K562 (cell line): Measurements from ENCODE around the gene SCN4A. TPM values are rescaled to one million over a fixed set of nuclear protein-coding genes. Genes with fewer than 3 reads are reported as not detected.
A peak's percentile ranks its signal among the peaks of the same experiment; 100 is the strongest.

ENCODE experiments used
- ATAC-seq: fragments of 200-7000 bp; cut with Tn5 transposase; 3 replicates; pipeline ENCODE4 v1.9.1; 2020; ENCODE audit warnings: moderate library complexity
- BruUV-seq: library from RNA; stranded (reverse); fragments of 400-500 nt; replicated peaks from 2 replicates; lab custom pipeline; 2021; lab: Mats Ljungman, UMichigan
- CTCF ChIA-PET: fragments of 300-600 bp; formaldehyde crosslinking; extraction: SDS; loops from one replicate; lab custom pipeline; 2021; ENCODE audit warnings: low intra/inter-chr PET ratio; lab: Yijun Ruan, JAX
- POLR2A ChIA-PET: fragments of 300-600, 350-650 bp; sonication (Branson Sonifier 250); formaldehyde crosslinking; extraction: SDS; loops from one replicate; lab custom pipeline; 2021; ENCODE audit warnings: antibody characterized with exemption, inconsistent platforms; lab: Yijun Ruan, JAX
- DNase-seq, 4 experiments: peaks; one replicate each; pipeline versions ENCODE4 v3.0.0 to v3.0.0-alpha.2; 2011 to 2018; ENCODE audit warnings: low spot score in 3 of 4, mixed read lengths in 3 of 4; ENCODE audit errors: extremely low read depth in 1 of 4
- FAIRE-seq: peaks from 2 replicates; lab custom pipeline; 2011; peaks lifted over from hg19 to GRCh38; lab: Jason Lieb, UNC
- H2AFZ ChIP-seq: 2 replicates; pipeline ENCODE4 v1.6.0; 2011; ENCODE audit warnings: low read depth, low read length, control low read depth, inconsistent platforms
- H3K27ac ChIP-seq: fragments of 200-600 bp; 3 replicates; pipeline ENCODE4 v1.8.0; 2011; ENCODE audit warnings: low read depth, mild to moderate bottlenecking, control low read depth, inconsistent platforms, low read length, moderate library complexity, mixed read lengths; ENCODE audit errors: extremely low read depth
- H3K27me3 ChIP-seq, 2 experiments: fragments of 300-600 bp in 1 of 2; 2 replicates in 1 of 2; 3 replicates in 1 of 2; pipeline versions ENCODE4 v1.6.0 to v1.8.0; 2011; ENCODE audit warnings: inconsistent platforms in 2 of 2, low read length in 2 of 2, mild to moderate bottlenecking in 1 of 2, mixed read lengths in 1 of 2, moderate library complexity in 1 of 2; ENCODE audit not compliant: control insufficient read depth in 2 of 2, insufficient read depth in 2 of 2
- H3K36me3 ChIP-seq: fragments of 300-600 bp; 3 replicates; pipeline ENCODE4 v1.8.0; 2011; ENCODE audit warnings: mild to moderate bottlenecking, low read length, inconsistent platforms; ENCODE audit not compliant: control insufficient read depth, insufficient read depth
- H3K4me1 ChIP-seq, 2 experiments: fragments of 200-600 bp in 1 of 2; replicated peaks in 1 of 2; 2 replicates in 1 of 2; 3 replicates in 1 of 2; pipeline versions ENCODE4 v1.5.1 to v1.8.0; 2011; ENCODE audit warnings: inconsistent platforms in 2 of 2, low read length in 2 of 2, mild to moderate bottlenecking in 1 of 2, mixed read lengths in 1 of 2, moderate library complexity in 1 of 2; ENCODE audit not compliant: control insufficient read depth in 2 of 2, insufficient read depth in 2 of 2
- H3K4me2 ChIP-seq: 2 replicates; pipeline ENCODE4 v1.6.1; 2011; ENCODE audit warnings: low read length, control low read depth, inconsistent platforms, mixed read lengths; ENCODE audit not compliant: insufficient read depth
- H3K4me3 ChIP-seq: fragments of 200-600 bp; sonication (generic), shearing (Covaris generic); 2 replicates; pipeline ENCODE4 v1.5.1; 2016; ENCODE audit warnings: control low read depth, inconsistent platforms
- H3K79me2 ChIP-seq: fragments of 200-600 bp; 3 replicates; pipeline ENCODE4 v1.8.0; 2011; ENCODE audit warnings: low read length, inconsistent platforms; ENCODE audit not compliant: control insufficient read depth, insufficient read depth
- H3K9ac ChIP-seq, 2 experiments: 2 replicates each; pipeline versions ENCODE4 v1.6.0 to v1.6.1; 2011; ENCODE audit warnings: low read depth in 2 of 2, low read length in 2 of 2, control low read depth in 1 of 2, inconsistent platforms in 1 of 2, mild to moderate bottlenecking in 1 of 2, mixed read lengths in 1 of 2; ENCODE audit not compliant: insufficient read depth in 1 of 2
- H3K9me1 ChIP-seq: one replicate; pipeline ENCODE4 v1.6.0; 2011; ENCODE audit warnings: inconsistent platforms, mild to moderate bottlenecking, low read length, moderate library complexity; ENCODE audit not compliant: control insufficient read depth, insufficient read depth
- H3K9me3 ChIP-seq: replicated peaks from 2 replicates; pipeline ENCODE4 v1.5.1; 2011; ENCODE audit warnings: low read depth, low read length, inconsistent platforms; ENCODE audit not compliant: control insufficient read depth, insufficient read depth
- H4K20me1 ChIP-seq: replicated peaks from 2 replicates; pipeline ENCODE4 v1.6.1; 2011; ENCODE audit warnings: low read length, inconsistent platforms, mixed read lengths; ENCODE audit not compliant: control insufficient read depth, insufficient read depth
- ARID1B ChIP-seq: fragments of 450-650 bp; IDR thresholded peaks from 2 replicates; pipeline ENCODE4 v1.6.1; 2016; ENCODE audit warnings: antibody characterized with exemption, mild to moderate bottlenecking, inconsistent platforms
- ATF7 ChIP-seq: fragments of 450-650 bp; IDR thresholded peaks from 2 replicates; pipeline ENCODE4 v1.7.1; 2014; ENCODE audit warnings: mild to moderate bottlenecking, moderate library complexity
- BRF2 ChIP-seq: IDR thresholded peaks from 3 replicates; pipeline ENCODE4 v1.6.1; 2011; ENCODE audit warnings: borderline replicate concordance, mild to moderate bottlenecking; ENCODE audit not compliant: insufficient read length, insufficient read depth
- CEBPG ChIP-seq, 3 experiments: fragments of 200-800 bp in 1 of 3; sonication (Bioruptor generic) in 1 of 3; sonication (generic) in 1 of 3; formaldehyde crosslinking in 1 of 3; IDR thresholded peaks in 2 of 3; conservative IDR thresholded peaks in 1 of 3; 2 replicates each; pipeline versions ENCODE4 v1.6.1 to v1.8.0; 2016 to 2022; ENCODE audit warnings: missing compliant biosample characterization in 2 of 3, missing genetic modification characterization in 2 of 3, mild to moderate bottlenecking in 1 of 3, missing genetic modification reagents in 1 of 3
- CREM ChIP-seq: IDR thresholded peaks from 2 replicates; pipeline ENCODE4 v1.6.1; 2014; ENCODE audit warnings: antibody characterized with exemption, low read depth
- CTBP1 ChIP-seq: fragments of 450-650 bp; IDR thresholded peaks from 2 replicates; pipeline ENCODE4 v1.6.1; 2016; ENCODE audit warnings: borderline replicate concordance
- CXXC5 ChIP-seq: fragments of 250-450 bp; sonication (Bioruptor Pico); IDR thresholded peaks from 2 replicates; pipeline ENCODE4 v1.8.0; 2022; ENCODE audit warnings: inconsistent platforms, mild to moderate bottlenecking, moderate library complexity
- HMGN3 ChIP-seq: IDR thresholded peaks from 2 replicates; pipeline ENCODE4 v1.6.1; 2011; ENCODE audit warnings: borderline replicate concordance, low read depth, mild to moderate bottlenecking, mixed read lengths, low read length; ENCODE audit not compliant: insufficient read length; ENCODE audit errors: extremely low read depth
- JUND ChIP-seq, 2 experiments: IDR thresholded peaks; 2 replicates in 1 of 2; 3 replicates in 1 of 2; pipeline ENCODE4 v1.6.1; 2011; ENCODE audit warnings: borderline replicate concordance in 2 of 2, low read depth in 2 of 2, low read length in 2 of 2, improper control_type of control experiment in 1 of 2, missing biosample characterization in 1 of 2, missing genetic modification characterization in 1 of 2, missing genetic modification reagents in 1 of 2
- MXI1 ChIP-seq: IDR thresholded peaks from 2 replicates; pipeline ENCODE4 v1.6.1; 2011; ENCODE audit warnings: low read depth, mild to moderate bottlenecking, improper control_type of control experiment, low read length
- MYC ChIP-seq, 2 experiments: fragments of 250-450 bp in 1 of 2; sonication (Bioruptor Pico) in 1 of 2; IDR thresholded peaks; 2 replicates each; pipeline versions ENCODE4 v1.5.1 to v1.6.1; 2012 to 2021; ENCODE audit warnings: low read depth in 2 of 2, borderline replicate concordance in 1 of 2, improper control_type of control experiment in 1 of 2, low read length in 1 of 2, mild to moderate bottlenecking in 1 of 2, moderate library complexity in 1 of 2
- NFYB ChIP-seq: IDR thresholded peaks from 2 replicates; pipeline ENCODE4 v1.6.1; 2011; ENCODE audit warnings: mild to moderate bottlenecking, moderate library complexity; ENCODE audit not compliant: insufficient read length; ENCODE audit errors: extremely low read depth
- RUNX1 ChIP-seq: sonication (generic); IDR thresholded peaks from 2 replicates; pipeline ENCODE4 v1.6.1; 2016; ENCODE audit warnings: antibody characterized with exemption, low read depth
- SIN3A ChIP-seq, 2 experiments: fragments of 150-350 bp in 1 of 2; IDR thresholded peaks; 2 replicates each; pipeline ENCODE4 v1.6.1; 2011 to 2016; ENCODE audit warnings: borderline replicate concordance in 2 of 2, low read depth in 2 of 2, low read length in 2 of 2, mild to moderate bottlenecking in 2 of 2, moderate library complexity in 2 of 2; ENCODE audit not compliant: control insufficient read depth in 1 of 2
- SP1 ChIP-seq: sonication (generic); formaldehyde crosslinking; IDR thresholded peaks from 2 replicates; pipeline ENCODE4 v1.8.1; 2022; ENCODE audit warnings: mild to moderate bottlenecking, missing genetic modification reagents
- U2AF2 ChIP-seq: fragments of 200-400 bp; formaldehyde crosslinking; optimal IDR thresholded peaks from 2 replicates; pipeline ENCODE3; 2017; ENCODE audit warnings: low read depth, mild to moderate bottlenecking, low read length
- ZC3H8 ChIP-seq: fragments of 450-650 bp; IDR thresholded peaks from 2 replicates; pipeline ENCODE4 v1.6.1; 2017
- WGBS: fragments of 100-300 bp; shearing (Covaris generic); methylation state at CpG from one replicate; pipeline ENCODE4 v1.1.6; 2016; ENCODE audit warnings: low coverage, mixed read lengths; ENCODE audit not compliant: insufficient coverage; ENCODE audit errors: missing lambda C conversion rate; 5-methylcytosine and 5-hydroxymethylcytosine counted together
- in situ Hi-C: fragments of 300-500 bp; cut with MboI; formaldehyde crosslinking; loops from 4 replicates; pipeline ENCODE4 v1.15.0; 2018; ENCODE audit warnings: inconsistent platforms, mixed read lengths
- intact Hi-C: fragments of 100-400 bp; cut with micrococcal nuclease; formaldehyde crosslinking; loops from 2 replicates; pipeline ENCODE4 v1.14.2; 2022
- polyA plus RNA-seq, 8 experiments: library from polyadenylated mRNA; depleted of rRNA in 4 of 8; stranded (reverse) in 5 of 8; unstranded in 3 of 8; fragments of >200 nt; fragmentation: Nextera tagmentation in 2 of 8; fragmentation: Illumina TruSeq in 1 of 8; extraction: Ambion mirVana in 2 of 8; extraction: Trizol in 1 of 8; gene quantifications; 2 replicates each; pipeline versions ENCODE4 v1.2.1 to v1.2.3, GENCODE V29; 2011 to 2014; ENCODE audit warnings: inconsistent platforms in 1 of 8, missing spikeins in 1 of 8
- total RNA-seq, 7 experiments: library from RNA; depleted of rRNA in 6 of 7; stranded (reverse); fragments of >200 nt in 6 of 7; fragmentation: Illumina TruSeq in 2 of 7; extraction: Trizol in 2 of 7; gene quantifications; 2 replicates each; pipeline versions ENCODE4 v1.2.1 to v1.2.3, GENCODE V29; 2011 to 2021; ENCODE audit warnings: low replicate concordance in 1 of 7

The SCN4A gene
- total and polyA plus RNA-seq, 9 of the 15 experiments (the other 6 are each of a cell fraction or from before 2014, with no cell fraction given), result 0.29 to 2.6 (median 1.4) TPM

GRCh38 chr17:63961355-63962212 is 11.1 kb downstream of the SCN4A start:
- intact Hi-C loops (no loop called here), in situ Hi-C loops (no loop called here)
- Histone ChIP-seq H3K9me1 (peaks cover 2% of the 10 kb centered on the region), H4K20me1 (no peaks in the 10 kb centered on the region), H3K36me3 (no peaks in the 10 kb centered on the region), H2AFZ (peak overlapping the region; percentile 86), H3K9me3 (no peaks in the 10 kb centered on the region), H3K4me2 (peak overlapping the region; percentile 89), H3K27me3 (peaks cover 0 to 7% of the 10 kb centered on the region in 2 experiments; a peak in 1 of 5 replicates), H3K4me1 (peaks cover 15 to 26% of the 10 kb centered on the region in 2 experiments), H3K9ac (peak overlapping the region; percentile 55 to 68), H3K4me3 (peak overlapping the region; percentile 23), H3K79me2 (no peaks in the 10 kb centered on the region), H3K27ac (peak overlapping the region; percentile 43; the same call in 2 of the 3 replicates)
- POLR2A ChIA-PET, result interaction anchor here (0.8 to 1.2 kb wide), 4 partner anchors 10 to 36 kb away, joined by 3 to 4 read pairs (median 4); no protein-coding TSS in a partner anchor
- FAIRE-seq, result peak; percentile 99
- no TSS peak for BruUV-seq
- CTCF ChIA-PET, result interaction anchor here (0.7 kb wide), 1 partner anchor 27 kb away, joined by 3 read pairs; no protein-coding TSS in a partner anchor
- peak; percentile 95 to 98 (median 98) for DNase-seq
- peak; percentile 98 for ATAC-seq
- WGBS, result 5% methylated on average over 24 of the region's 37 CpGs
- 0 out of 2 replicates have a peak, but pooled peaks have one; percentile 3 for TF ChIP-seq CREM
- no peak for TF ChIP-seq NFYB
- peak; percentile 53; the same call in 1 of the 2 replicates for TF ChIP-seq SP1
- TF ChIP-seq MXI1, result peak; percentile 14; the same call in 1 of the 2 replicates
- TF ChIP-seq ZC3H8, result no peak
- TF ChIP-seq U2AF2, result no peak
- peak; percentile 45; the same call in 1 of the 2 replicates for TF ChIP-seq ARID1B
- no peak for TF ChIP-seq RUNX1
- TF ChIP-seq SIN3A (IDR thresholded peaks at IDR 0.05; ENCODE audit: borderline replicate concordance in 2 of 2, control insufficient read depth in 1 of 2, low read depth in 2 of 2, low read length in 2 of 2), result 0 out of 4 replicates have a peak, but pooled peaks of 1 of the 2 experiments have one; percentile 15
- peak; percentile 59 for TF ChIP-seq CXXC5
- TF ChIP-seq CEBPG (CRISPR knock-in tag; IDR thresholded peaks at IDR 0.05), result peak; percentile 94
- peak; percentile 82 to 96 for TF ChIP-seq CEBPG (tag; conservative IDR thresholded peaks at IDR 0.05 in 1 of 2, IDR thresholded peaks at IDR 0.05 in 1 of 2)
- peak; percentile 87 for TF ChIP-seq MYC (IDR thresholded peaks at IDR 0.05; ENCODE audit: low read depth, low read length)
- no peak for TF ChIP-seq MYC (CRISPR knock-in tag; IDR thresholded peaks at IDR 0.05; ENCODE audit: borderline replicate concordance, low read depth)
- TF ChIP-seq ATF7, result peak; percentile 88
- TF ChIP-seq CTBP1, result 0 out of 2 replicates have a peak, but pooled peaks have one; percentile 9
- TF ChIP-seq JUND (IDR thresholded peaks at IDR 0.05; ENCODE audit: borderline replicate concordance, low read depth, low read length), result peak; percentile 78
- TF ChIP-seq JUND (tag; IDR thresholded peaks at IDR 0.05; ENCODE audit: borderline replicate concordance, low read depth, low read length), result no peak; the same call in 2 of the 3 replicates
- TF ChIP-seq BRF2, result no peak
- TF ChIP-seq HMGN3, result peak; percentile 33
